ENCODE measurements around the gene ITPKC. TPM values are rescaled to one million over a fixed set of nuclear protein-coding genes. Genes with fewer than 3 reads are reported as not detected.
A peak's percentile ranks its signal among the peaks of the same experiment; 100 is the strongest.

The ITPKC gene
- polyA plus RNA-seq, 3 donors: 2.7 to 5.7 (median 2.9) TPM

GRCh38 chr19:40739030-40739839, 22.3 kb downstream of the ITPKC start:
- WGBS (ENCODE audit: insufficient coverage): 98% methylated on average over 19 of the region's 22 CpGs

More at GRCh38 chr19:40739030-40739839, 22.3 kb downstream of the ITPKC start:
- no peak for DNase-seq
- Mint-ChIP-seq H3K4me1 (peaks cover 4% of the 10 kb centered on the region), H3K36me3 (peaks cover 61 to 81% of the 10 kb centered on the region in 2 donors), H3K4me3 (no peak overlapping the region), H3K27me3 (ENCODE audit: low read depth in 3 of 3) (peaks cover 0 to 3% (median 0%) of the 10 kb centered on the region in 3 donors), H3K9me3 (peaks cover 0 to 3% (median 0%) of the 10 kb centered on the region in 7 donors), H3K27ac (peak overlapping the region in 2 of 7 donors; percentile 11 to 37)
- Histone ChIP-seq H2AFZ (ENCODE audit: insufficient read depth, low read depth, low read length, poor library complexity, severe bottlenecking) (no peak overlapping the region), H3K9me3 (replicated peaks in 1 of 2; ENCODE audit: control insufficient read depth in 1 of 2, insufficient read depth in 1 of 2, low read length in 2 of 2) (no peaks in the 10 kb centered on the region), H3K27me3 (ENCODE audit: control insufficient read depth in 2 of 2, insufficient read depth in 2 of 2, low read length in 2 of 2) (no peaks in the 10 kb centered on the region), H3K4me3 (replicated peaks in 1 of 3; ENCODE audit: low read depth in 2 of 3, low read length in 3 of 3) (no peak overlapping the region), H3K4me1 (ENCODE audit: control insufficient read depth in 1 of 2, insufficient read depth in 2 of 2, low read length in 2 of 2) (no peaks in the 10 kb centered on the region), H3K79me2 (ENCODE audit: insufficient read depth, low read length) (no peaks in the 10 kb centered on the region), H3K36me3 (replicated peaks in 1 of 2; ENCODE audit: control insufficient read depth in 1 of 2, insufficient read depth in 2 of 2, low read length in 2 of 2) (peaks cover 60 to 71% of the 10 kb centered on the region in 2 donors), H3K4me2 (replicated peaks; ENCODE audit: extremely low read depth, low read length, poor library complexity, severe bottlenecking) (no peak overlapping the region), H4K20me1 (ENCODE audit: insufficient read depth, low read length) (no peaks in the 10 kb centered on the region), H3K9ac (ENCODE audit: insufficient read depth, low read length, poor library complexity, severe bottlenecking) (no peak overlapping the region), H3K27ac (ENCODE audit: low read depth in 1 of 2, low read length in 2 of 2) (no peak overlapping the region)
- no peak for TF ChIP-seq CTCF (IDR thresholded peaks at IDR 0.05)
- intact Hi-C loops (cut with micrococcal nuclease): no loop called here
